ENCODE results near the gene CCDC190.
A peak's percentile ranks its signal among the peaks of the same experiment; 100 is the strongest.

The CCDC190 gene, protein sequence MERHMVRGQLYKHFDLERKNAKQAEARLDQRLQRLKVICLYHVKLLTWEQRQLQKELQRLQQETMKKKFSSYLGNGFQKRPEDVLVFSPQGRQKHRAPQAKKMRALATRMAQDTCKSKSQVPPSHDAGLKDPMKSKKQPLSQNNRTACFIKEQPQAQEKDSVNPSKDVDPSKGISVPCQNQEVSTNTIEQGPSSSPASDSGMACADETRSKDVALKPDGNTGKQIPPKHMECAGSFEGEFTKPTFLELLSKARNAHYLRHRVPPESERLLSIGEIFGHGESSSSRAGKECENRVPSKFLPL

DNA sequence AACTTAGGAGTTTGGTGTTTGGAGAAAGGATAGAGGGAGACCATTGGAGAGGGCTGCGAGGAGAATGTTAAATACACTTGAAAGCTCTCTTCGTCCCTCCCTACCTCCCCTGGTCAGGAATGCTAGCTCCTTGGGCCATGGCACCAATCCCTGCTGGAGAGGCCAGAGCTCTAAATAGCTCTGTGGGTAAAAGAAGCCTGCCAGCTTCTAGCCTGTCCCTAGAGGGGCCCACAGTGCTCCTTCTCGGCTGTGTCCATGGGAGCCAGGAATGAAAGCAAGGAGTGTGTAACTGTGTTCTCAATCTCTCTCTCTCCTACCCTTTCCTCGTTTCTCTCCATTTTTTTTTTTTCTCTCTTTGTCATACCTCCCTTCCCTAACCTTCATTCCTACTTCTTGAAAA, at the start of gene CCDC190:
TSS of gene CCDC190 (minus strand) at position 75 of the 400 bp plus-strand sequence. CDS start 1,529 bp downstream, outside the sequence.
- DNase-seq (ENCODE audit: low read depth) = no peak
- no peaks in the 10 kb centered on the region for H3K36me3 ChIP-seq (ENCODE audit: control insufficient read depth, insufficient read depth, low read length, severe bottlenecking)
- no peaks in the 10 kb centered on the region for H3K27me3 ChIP-seq (replicated peaks; ENCODE audit: control insufficient read depth, insufficient read depth, low read length)
- H3K4me3 ChIP-seq (ENCODE audit: low read length) = no peak within 1 kb of the TSS
- no peak within 1 kb of the TSS for H3K9ac ChIP-seq (ENCODE audit: low read length)
- peaks cover 31% of the 10 kb centered on the region for H3K4me1 ChIP-seq (ENCODE audit: control insufficient read depth, insufficient read depth, low read length)
- H3K9me3 ChIP-seq (ENCODE audit: control insufficient read depth, low read length) = peaks cover 2% of the 10 kb centered on the region

DNA sequence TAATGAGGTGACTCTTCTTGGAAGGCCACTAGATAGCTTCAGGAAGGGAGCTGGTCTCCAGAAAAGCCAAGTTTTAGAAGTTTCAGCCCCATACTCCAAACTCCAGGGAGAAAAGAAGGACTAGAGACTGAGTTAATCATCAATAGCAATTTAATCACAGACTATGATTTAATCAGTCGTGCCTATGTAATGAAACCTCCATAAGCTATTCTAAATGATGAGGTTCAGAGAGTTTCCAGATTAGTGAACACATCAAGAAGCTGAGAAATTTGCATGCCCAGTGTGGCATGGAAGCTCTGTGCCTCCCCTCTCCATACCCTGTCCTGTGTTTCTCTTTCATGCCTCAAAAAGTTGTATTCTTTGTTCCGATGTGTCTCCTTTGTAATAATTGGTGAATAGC, 49.2 kb upstream of the CCDC190 start:
- no peak overlapping the region for H3K4me3 ChIP-seq (ENCODE audit: low read length)
- DNase-seq (ENCODE audit: low read depth) = no peak
- H3K27me3 ChIP-seq (replicated peaks; ENCODE audit: control insufficient read depth, insufficient read depth, low read length) = no peaks in the 10 kb centered on the region
- peaks cover 21% of the 10 kb centered on the region for H3K9me3 ChIP-seq (ENCODE audit: control insufficient read depth, low read length)
- H3K9ac ChIP-seq (ENCODE audit: low read length) = no peak overlapping the region
- H3K4me1 ChIP-seq (ENCODE audit: control insufficient read depth, insufficient read depth, low read length) = peaks cover 25% of the 10 kb centered on the region
- no peaks in the 10 kb centered on the region for H3K36me3 ChIP-seq (ENCODE audit: control insufficient read depth, insufficient read depth, low read length, severe bottlenecking)

DNA sequence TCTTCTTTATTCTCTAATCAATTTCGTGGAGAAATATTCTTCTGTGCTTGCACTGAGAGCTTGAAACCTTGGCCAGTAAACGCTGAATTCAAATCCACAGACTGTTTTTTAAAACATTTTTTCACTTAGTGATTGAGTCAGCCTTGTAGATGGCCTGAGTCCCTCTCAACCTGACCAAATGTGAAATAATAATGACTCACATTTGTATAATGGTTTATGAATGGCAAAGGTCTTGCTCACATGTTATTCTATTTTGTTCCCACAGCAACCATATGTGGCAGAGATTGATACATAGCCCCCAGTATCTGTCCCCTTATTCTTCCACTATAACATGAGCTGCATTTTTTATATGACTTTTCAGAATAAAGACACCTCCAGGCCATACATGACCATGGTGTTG, 47.8 kb upstream of the CCDC190 start:
- H3K9ac ChIP-seq (ENCODE audit: low read length) = peak overlapping the region; percentile 65
- H3K4me3 ChIP-seq (ENCODE audit: low read length) = peak overlapping the region; percentile 39
- peaks cover 21% of the 10 kb centered on the region for H3K9me3 ChIP-seq (ENCODE audit: control insufficient read depth, low read length)
- DNase-seq (ENCODE audit: low read depth) = peak; percentile 61
- no peaks in the 10 kb centered on the region for H3K36me3 ChIP-seq (ENCODE audit: control insufficient read depth, insufficient read depth, low read length, severe bottlenecking)
- H3K27me3 ChIP-seq (replicated peaks; ENCODE audit: control insufficient read depth, insufficient read depth, low read length) = no peaks in the 10 kb centered on the region
- H3K4me1 ChIP-seq (ENCODE audit: control insufficient read depth, insufficient read depth, low read length) = peaks cover 31% of the 10 kb centered on the region

DNA sequence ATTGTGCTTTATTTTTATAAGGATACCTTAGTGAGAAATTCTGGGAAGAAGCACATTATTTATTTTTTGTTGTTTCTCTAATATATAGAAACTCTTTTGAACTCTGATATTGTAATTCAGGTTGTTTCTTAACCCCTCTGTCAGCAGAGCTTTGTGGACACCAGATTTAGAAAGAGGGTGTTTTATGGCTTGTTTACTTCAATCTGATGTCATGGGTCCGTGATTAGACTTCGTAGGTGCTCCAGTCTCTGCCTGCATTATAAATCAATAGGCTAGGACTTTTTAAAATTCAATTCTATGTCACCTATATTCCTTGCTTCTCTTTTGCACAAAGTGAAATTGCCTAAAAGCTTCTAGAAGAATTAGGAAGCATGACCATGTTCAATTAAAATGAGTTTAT, 47.3 kb upstream of the CCDC190 start:
- no peak for DNase-seq (ENCODE audit: low read depth)
- Histone ChIP-seq H3K4me3 (ENCODE audit: low read length) (peak overlapping the region; percentile 39), H3K27me3 (replicated peaks; ENCODE audit: control insufficient read depth, insufficient read depth, low read length) (no peaks in the 10 kb centered on the region), H3K9me3 (ENCODE audit: control insufficient read depth, low read length) (peaks cover 16% of the 10 kb centered on the region), H3K36me3 (ENCODE audit: control insufficient read depth, insufficient read depth, low read length, severe bottlenecking) (no peaks in the 10 kb centered on the region), H3K9ac (ENCODE audit: low read length) (peak overlapping the region; percentile 65), H3K4me1 (ENCODE audit: control insufficient read depth, insufficient read depth, low read length) (peaks cover 31% of the 10 kb centered on the region)

DNA sequence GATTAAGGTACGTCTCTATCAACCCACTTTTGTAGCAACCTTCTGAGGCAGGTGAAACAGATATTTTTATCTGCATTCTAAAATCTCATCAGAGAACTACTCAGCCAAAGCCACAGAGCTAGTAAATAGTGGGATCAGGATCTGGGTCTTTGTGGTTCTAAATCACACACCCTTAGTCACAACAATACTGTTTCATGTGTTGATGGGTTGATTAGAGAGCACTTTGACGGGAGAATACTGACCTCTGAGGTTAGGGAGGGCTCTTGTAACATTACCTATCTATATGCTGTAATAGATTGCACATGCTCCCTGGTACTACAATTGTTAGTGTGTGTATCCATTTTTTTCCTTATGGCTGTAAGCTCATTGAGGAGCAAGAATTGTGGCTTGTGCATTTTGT, 45.5 kb upstream of the CCDC190 start:
- no peaks in the 10 kb centered on the region for H3K9me3 ChIP-seq (ENCODE audit: control insufficient read depth, low read length)
- H3K4me3 ChIP-seq (ENCODE audit: low read length) = no peak overlapping the region
- H3K27me3 ChIP-seq (replicated peaks; ENCODE audit: control insufficient read depth, insufficient read depth, low read length) = no peaks in the 10 kb centered on the region
- DNase-seq (ENCODE audit: low read depth) = no peak
- H3K4me1 ChIP-seq (ENCODE audit: control insufficient read depth, insufficient read depth, low read length) = peaks cover 31% of the 10 kb centered on the region
- H3K9ac ChIP-seq (ENCODE audit: low read length) = no peak overlapping the region
- H3K36me3 ChIP-seq (ENCODE audit: control insufficient read depth, insufficient read depth, low read length, severe bottlenecking) = no peaks in the 10 kb centered on the region

DNA sequence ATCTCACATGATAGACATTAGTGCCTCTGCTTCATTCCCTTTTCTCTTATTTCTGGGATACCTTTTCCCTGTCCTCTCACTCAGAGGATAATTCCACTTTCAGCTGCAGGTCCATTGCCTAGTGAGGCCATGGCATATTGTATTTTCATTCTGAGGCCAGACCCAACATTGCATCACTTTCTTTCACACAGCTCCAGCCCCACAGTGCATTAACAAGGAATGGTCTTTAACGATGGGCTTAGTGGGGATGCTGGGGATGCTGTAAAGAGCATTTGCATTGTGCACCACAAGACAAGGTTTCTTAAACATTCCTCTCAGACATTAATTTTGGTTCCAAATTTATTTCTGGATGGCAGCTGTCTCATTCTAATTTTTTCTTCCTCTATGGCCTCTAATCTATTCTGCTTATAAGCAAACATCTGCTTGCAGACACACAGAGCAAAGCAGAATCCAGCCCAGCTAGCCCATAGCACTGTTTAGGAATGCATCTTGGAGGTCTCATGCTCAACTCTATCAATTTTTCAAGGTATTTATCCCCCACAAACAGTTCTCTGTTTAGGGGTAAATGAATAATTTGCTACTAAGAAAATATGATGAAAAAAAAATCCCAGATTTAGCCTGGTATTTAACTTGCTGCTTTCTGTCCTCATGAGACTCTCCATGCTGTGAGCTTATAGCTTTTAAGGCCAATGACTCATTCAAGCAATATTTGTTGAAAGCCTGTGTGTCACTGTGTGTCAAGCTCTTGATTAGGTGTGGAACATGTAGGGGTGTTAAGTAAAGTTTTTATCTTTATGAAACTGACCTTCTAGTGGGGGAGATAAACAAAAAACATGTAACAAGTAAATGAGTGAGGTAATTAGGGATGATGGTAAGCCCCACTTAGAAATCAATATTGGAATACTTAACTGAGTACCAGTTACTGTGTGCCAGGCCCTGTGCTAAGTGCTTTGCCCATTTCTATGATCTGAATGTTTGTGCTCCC, 44.5 kb upstream of the CCDC190 start:
- peak overlapping the region; percentile 48 for H3K9ac ChIP-seq (ENCODE audit: low read length)
- no peak overlapping the region for H3K4me3 ChIP-seq (ENCODE audit: low read length)
- no peaks in the 10 kb centered on the region for H3K9me3 ChIP-seq (ENCODE audit: control insufficient read depth, low read length)
- no peaks in the 10 kb centered on the region for H3K27me3 ChIP-seq (replicated peaks; ENCODE audit: control insufficient read depth, insufficient read depth, low read length)
- DNase-seq (ENCODE audit: low read depth) = peak; percentile 74
- H3K36me3 ChIP-seq (ENCODE audit: control insufficient read depth, insufficient read depth, low read length, severe bottlenecking) = no peaks in the 10 kb centered on the region
- peaks cover 34% of the 10 kb centered on the region for H3K4me1 ChIP-seq (ENCODE audit: control insufficient read depth, insufficient read depth, low read length)

DNA sequence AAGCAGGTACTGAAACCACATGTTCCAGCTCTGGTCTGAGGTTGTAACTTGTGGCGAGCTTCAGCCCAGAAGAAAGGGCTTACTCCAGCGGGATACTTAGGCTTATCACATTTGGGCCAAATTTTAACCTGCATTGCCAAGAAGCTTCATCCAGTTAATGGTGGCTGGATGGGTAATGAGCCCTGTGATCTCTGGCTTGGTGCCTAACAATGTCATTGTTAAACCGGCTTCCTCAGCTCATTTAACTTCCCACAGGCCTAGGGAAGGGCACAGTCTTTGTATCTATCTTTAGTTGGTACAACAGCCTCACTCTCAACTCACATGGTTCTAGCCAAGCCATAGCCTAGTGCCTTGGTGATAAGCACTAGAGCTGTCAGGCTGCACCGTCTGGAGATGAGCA, 43.6 kb upstream of the CCDC190 start:
- Histone ChIP-seq H3K4me3 (ENCODE audit: low read length) (no peak overlapping the region), H3K9me3 (ENCODE audit: control insufficient read depth, low read length) (no peaks in the 10 kb centered on the region), H3K4me1 (ENCODE audit: control insufficient read depth, insufficient read depth, low read length) (peaks cover 43% of the 10 kb centered on the region), H3K9ac (ENCODE audit: low read length) (no peak overlapping the region), H3K27me3 (replicated peaks; ENCODE audit: control insufficient read depth, insufficient read depth, low read length) (no peaks in the 10 kb centered on the region), H3K36me3 (ENCODE audit: control insufficient read depth, insufficient read depth, low read length, severe bottlenecking) (no peaks in the 10 kb centered on the region)
- DNase-seq (ENCODE audit: low read depth) = no peak

DNA sequence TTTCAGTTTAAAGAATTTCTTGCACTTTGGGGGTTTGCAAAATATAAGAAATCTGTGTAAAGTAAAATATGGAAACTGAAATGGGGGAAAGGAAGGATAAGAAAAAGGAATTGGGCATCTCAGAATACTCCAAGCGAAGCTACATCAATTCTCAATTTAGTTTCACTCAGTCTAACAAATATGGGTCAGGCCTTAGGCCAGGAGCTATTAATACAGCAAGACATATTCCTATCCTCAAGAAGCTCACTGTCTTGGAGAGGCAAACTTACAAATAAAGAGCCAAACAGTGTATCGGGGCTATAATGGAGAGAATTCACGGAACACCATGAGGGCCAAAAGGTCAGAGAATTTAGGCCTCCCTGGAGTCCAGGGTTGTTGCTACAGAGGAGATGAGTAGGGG, 43.0 kb upstream of the CCDC190 start:
- no peaks in the 10 kb centered on the region for H3K9me3 ChIP-seq (ENCODE audit: control insufficient read depth, low read length)
- H3K36me3 ChIP-seq (ENCODE audit: control insufficient read depth, insufficient read depth, low read length, severe bottlenecking) = no peaks in the 10 kb centered on the region
- no peak overlapping the region for H3K4me3 ChIP-seq (ENCODE audit: low read length)
- DNase-seq (ENCODE audit: low read depth) = no peak
- H3K4me1 ChIP-seq (ENCODE audit: control insufficient read depth, insufficient read depth, low read length) = peaks cover 46% of the 10 kb centered on the region
- no peak overlapping the region for H3K9ac ChIP-seq (ENCODE audit: low read length)
- no peaks in the 10 kb centered on the region for H3K27me3 ChIP-seq (replicated peaks; ENCODE audit: control insufficient read depth, insufficient read depth, low read length)

DNA sequence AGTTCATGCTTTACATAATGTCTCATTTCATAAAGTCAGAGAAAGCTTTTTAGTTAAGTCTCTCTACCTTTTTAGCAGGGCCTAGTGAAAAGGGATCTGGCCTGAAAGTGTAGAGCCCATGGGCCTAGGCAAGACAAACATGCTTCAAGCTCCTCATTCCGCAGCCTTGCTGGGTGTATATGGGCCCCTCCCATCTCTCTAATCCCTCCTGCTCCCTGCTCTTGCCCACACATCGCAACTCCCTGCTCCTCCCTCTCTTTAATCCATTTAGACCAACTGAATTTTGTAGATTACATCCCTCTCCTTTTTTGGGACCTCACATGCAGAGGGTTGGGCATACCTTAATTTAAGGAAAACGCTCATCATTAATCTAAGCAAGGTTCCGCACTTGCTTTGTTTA, 42.3 kb upstream of the CCDC190 start:
- Histone ChIP-seq H3K27me3 (replicated peaks; ENCODE audit: control insufficient read depth, insufficient read depth, low read length) (no peaks in the 10 kb centered on the region), H3K9ac (ENCODE audit: low read length) (no peak overlapping the region), H3K4me1 (ENCODE audit: control insufficient read depth, insufficient read depth, low read length) (peaks cover 42% of the 10 kb centered on the region), H3K9me3 (ENCODE audit: control insufficient read depth, low read length) (no peaks in the 10 kb centered on the region), H3K36me3 (ENCODE audit: control insufficient read depth, insufficient read depth, low read length, severe bottlenecking) (no peaks in the 10 kb centered on the region), H3K4me3 (ENCODE audit: low read length) (no peak overlapping the region)
- no peak for DNase-seq (ENCODE audit: low read depth)

DNA sequence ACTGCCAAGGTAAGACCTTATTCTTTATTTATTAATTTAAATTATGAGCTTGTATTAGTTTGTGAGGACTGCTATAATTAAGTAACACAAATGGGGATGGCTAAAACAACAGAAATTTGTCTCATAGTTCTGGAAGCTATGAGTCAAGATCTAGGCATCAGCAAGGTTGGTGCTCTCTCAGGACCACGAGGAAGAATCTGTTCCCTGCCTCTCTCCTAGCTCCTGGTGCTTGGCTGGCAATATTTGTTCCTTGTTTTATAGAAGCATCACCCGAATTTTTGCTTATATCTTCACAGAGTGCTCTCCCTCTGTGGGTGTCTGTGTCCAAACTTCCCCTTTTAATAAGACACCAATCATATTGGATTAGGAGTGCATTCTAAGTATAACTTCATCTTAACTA, 41.4 kb upstream of the CCDC190 start:
- Histone ChIP-seq H3K9ac (ENCODE audit: low read length) (no peak overlapping the region), H3K9me3 (ENCODE audit: control insufficient read depth, low read length) (no peaks in the 10 kb centered on the region), H3K36me3 (ENCODE audit: control insufficient read depth, insufficient read depth, low read length, severe bottlenecking) (no peaks in the 10 kb centered on the region), H3K27me3 (replicated peaks; ENCODE audit: control insufficient read depth, insufficient read depth, low read length) (no peaks in the 10 kb centered on the region), H3K4me1 (ENCODE audit: control insufficient read depth, insufficient read depth, low read length) (peaks cover 36% of the 10 kb centered on the region), H3K4me3 (ENCODE audit: low read length) (no peak overlapping the region)
- peak; percentile 44 for DNase-seq (ENCODE audit: low read depth)

DNA sequence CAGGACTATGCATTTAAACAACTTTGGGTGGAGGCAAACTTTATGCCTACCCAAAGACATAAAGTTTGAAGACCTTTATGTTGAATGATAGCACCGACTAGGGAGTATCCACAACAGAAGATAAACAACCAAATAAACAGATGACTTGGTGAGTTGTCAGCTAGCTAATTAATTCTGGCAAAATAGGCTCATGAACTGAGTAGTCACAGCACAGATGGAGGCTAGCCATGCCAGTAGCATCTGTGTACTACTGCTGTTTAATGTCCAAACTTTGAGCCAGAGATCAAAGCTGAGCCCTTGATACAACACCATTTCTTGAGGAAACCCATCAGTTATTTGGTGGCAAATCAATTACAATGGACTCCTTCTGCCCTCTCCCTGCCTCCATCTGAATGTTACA, 40.3 kb upstream of the CCDC190 start:
- no peak for DNase-seq (ENCODE audit: low read depth)
- H3K9ac ChIP-seq (ENCODE audit: low read length) = no peak overlapping the region
- H3K9me3 ChIP-seq (ENCODE audit: control insufficient read depth, low read length) = no peaks in the 10 kb centered on the region
- H3K4me1 ChIP-seq (ENCODE audit: control insufficient read depth, insufficient read depth, low read length) = peaks cover 36% of the 10 kb centered on the region
- no peak overlapping the region for H3K4me3 ChIP-seq (ENCODE audit: low read length)
- H3K36me3 ChIP-seq (ENCODE audit: control insufficient read depth, insufficient read depth, low read length, severe bottlenecking) = no peaks in the 10 kb centered on the region
- no peaks in the 10 kb centered on the region for H3K27me3 ChIP-seq (replicated peaks; ENCODE audit: control insufficient read depth, insufficient read depth, low read length)
